DMS53 treated with DMSO at 0.1 percent for 48 hours (cell line): ENCODE results near the gene CLTCL1.

Experiments used
- DNase-seq: peaks from one replicate; lab custom pipeline; 2025; ENCODE audit not compliant: unreplicated experiment; lab: John Stamatoyannopoulos, UW

The CLTCL1 gene

GRCh38 chr22:19253143-19253542 lies 38.4 kb downstream of the CLTCL1 start:
- no peak for DNase-seq

- no peak for DNase-seq
Observed at GRCh38 chr22:19244600-19245352, 46.7 kb downstream of the CLTCL1 start.

DNA sequence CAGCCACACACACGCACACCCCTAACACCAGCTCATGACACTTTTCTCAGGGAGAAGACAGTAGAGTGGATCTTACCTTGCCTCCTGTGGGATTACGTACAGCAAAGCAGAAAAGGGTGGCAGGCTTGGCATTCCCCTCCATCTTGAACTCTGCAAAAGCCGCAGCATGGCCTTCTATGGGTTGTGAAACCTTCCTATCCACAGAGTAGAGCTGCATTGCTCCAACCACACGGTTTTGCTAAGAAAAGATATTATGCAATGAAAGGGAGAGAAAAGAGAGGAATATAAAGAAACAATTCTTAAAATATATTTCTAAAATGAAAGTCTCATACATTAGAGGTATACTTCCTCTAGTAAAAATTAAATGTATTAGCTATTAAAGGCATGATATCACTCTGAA lies 48.8 kb downstream of the CLTCL1 start:
- DNase-seq, result no peak

DNA sequence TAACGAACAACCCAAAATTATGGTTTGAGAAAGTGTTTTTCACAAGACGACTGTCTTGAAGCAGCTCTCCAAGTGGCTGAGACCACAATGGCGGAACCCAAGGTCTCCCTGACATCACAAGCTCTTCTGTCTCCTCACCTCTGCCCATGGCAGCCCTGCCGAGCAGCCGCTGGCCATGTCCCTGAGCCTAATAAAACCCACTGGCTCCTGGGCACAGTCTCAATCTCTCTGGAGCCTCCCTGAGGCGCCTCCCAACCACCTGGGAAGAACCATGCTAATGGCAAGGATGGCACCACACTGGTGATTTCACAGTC lies 50.0 kb downstream of the CLTCL1 start:
- no peak for DNase-seq

GRCh38 chr22:19240813-19241592 lies 50.5 kb downstream of the CLTCL1 start:
- no peak for DNase-seq

DNA sequence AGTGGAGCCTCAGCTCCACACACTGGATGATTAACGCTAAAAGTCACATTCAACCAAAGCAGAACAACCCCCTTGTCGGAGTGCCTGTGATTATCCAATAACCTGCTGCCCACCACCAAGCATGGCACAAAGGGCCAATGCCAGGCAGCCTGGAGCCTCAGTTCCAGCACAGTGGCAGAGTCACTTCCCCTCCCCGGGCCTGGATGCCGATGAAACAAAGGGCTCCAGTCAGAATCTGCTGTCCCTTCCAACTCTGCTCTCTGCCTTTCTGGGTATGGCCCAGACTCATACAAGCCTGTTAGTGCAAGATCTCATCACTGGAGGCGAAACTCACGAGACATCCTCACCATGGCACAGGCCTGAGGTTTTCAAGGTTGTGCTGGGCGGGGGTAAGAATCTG lies 52.1 kb downstream of the CLTCL1 start:
- DNase-seq, result no peak

- no peak for DNase-seq
Observed at GRCh38 chr22:19238900-19239299, 52.6 kb downstream of the CLTCL1 start.

DNA sequence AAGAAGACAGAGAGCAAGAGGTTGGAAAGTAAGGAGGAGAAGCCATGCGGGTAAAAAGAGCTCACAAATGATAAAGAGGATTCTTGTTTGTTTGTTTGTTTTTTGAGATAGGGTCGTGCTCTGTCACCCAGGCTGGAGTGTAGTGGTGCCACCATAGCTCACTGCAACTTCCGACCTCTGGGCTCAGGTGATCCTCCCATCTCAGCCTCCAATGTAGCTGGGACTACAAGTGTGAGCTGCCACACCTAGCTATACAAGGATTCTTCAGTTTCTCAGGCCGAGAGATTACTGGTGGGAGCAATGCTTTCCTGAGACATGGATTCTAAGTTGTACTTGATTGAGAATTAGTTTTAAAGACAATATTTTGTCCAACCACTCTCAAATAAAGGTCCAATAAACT lies 55.6 kb downstream of the CLTCL1 start:
- no peak for DNase-seq

DNA sequence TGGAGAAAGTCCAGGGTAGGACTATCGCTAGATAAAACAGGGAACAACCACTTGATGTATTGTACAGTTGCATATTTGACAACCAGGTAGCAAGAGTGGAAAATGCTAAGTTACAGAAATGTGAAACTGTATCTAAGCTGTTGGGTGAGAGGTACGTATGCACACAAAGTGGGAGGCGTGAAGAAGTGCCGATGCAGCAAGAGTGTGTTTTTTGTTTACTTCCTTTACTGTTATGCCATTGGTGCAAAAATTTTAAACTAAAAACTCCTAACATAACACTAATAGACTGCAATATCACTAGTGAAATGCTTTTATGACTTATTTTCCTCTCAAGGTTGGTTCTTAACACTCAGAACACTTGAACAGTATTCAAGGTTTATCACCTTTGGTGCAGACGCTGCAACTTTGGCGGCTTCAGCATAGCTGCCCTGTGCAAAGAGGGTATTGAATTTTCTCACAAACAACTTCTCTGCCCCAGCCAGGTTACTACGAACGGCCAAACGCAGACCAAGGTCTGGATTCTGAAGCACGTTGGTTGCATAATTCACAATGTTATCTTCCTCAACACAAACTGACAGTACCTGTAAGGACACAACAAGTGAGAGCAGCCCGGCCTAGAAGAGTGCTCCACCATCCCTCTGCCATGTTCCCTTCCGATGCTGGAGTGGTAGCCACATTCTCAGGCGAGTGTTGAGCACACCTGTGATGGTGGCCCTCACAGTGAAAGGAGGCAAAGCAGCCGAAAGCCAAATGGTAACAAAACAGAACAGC lies 57.2 kb downstream of the CLTCL1 start:
- no peak for DNase-seq

DNA sequence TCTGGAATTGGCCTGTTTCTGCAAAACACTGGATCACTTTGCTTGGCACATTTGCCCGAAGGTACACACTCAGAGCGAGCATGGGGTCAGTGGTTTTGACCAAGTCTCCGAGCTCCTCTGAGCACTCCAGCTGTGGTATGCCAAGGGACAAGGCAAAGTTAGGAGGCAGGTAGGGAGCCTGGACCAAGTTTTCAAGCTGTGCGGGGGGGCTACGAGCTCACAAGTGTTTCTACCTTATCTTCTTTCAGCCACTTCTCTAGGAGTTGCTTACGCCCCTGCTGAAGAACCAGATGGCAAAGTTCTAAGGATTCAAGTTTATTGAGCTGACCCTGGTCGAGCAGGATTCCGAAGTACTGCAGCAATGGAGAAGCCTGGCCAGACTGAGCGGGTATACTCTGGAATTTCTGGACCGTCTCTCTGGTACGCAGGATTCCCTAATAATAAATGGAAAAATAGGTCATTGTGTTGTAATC lies 58.3 kb downstream of the CLTCL1 start:
- DNase-seq, result no peak

DNA sequence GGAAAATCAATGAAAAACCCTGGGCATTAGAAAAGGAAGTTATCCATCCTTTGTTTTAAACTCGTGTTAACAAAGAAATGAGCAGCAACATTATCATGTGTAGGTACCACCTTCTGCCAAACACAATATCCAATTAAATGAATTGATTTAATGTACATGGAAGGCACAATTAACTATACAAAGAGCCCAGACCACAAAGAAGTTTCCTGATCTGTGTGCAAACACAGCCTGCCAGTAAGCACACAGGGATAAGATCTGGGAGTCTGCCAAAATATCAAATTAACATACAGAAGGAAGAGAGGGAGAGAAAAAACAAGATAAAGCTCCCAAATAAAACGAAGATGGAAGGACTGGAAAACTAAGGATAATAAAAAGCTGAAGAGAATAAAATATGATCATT lies 58.9 kb downstream of the CLTCL1 start:
- DNase-seq, result no peak

DNA sequence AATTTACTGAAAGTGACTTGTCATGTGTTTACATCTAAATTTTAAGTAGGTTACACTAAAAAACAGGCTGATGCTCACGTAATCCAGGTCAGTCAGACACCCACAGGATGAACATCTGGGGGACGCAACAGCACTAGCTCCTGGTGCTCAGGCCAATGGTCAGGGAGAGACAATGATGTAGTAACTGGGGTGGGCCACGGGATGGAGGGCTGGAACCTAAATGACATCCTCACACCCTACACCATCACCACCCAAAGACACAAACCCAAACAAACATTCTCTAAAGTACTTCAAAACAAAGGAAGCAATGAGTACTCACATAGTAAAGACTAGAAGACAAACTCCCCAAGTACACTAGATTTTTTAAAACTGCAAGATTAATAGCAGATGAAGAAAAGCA lies 59.5 kb downstream of the CLTCL1 start:
- DNase-seq, result no peak

- no peak for DNase-seq
Observed at GRCh38 chr22:19229600-19229999, 61.9 kb downstream of the CLTCL1 start.

GRCh38 chr22:19228179-19228578 lies 63.3 kb downstream of the CLTCL1 start:
- DNase-seq, result no peak

- DNase-seq, result no peak
Observed at GRCh38 chr22:19226428-19226827, 65.1 kb downstream of the CLTCL1 start.

GRCh38 chr22:19225560-19225959 lies 66.0 kb downstream of the CLTCL1 start:
- DNase-seq, result no peak

- DNase-seq, result no peak
Observed at GRCh38 chr22:19224985-19225384, 66.5 kb downstream of the CLTCL1 start.

GRCh38 chr22:19224557-19224956 lies 67.0 kb downstream of the CLTCL1 start:
- DNase-seq, result no peak

DNA sequence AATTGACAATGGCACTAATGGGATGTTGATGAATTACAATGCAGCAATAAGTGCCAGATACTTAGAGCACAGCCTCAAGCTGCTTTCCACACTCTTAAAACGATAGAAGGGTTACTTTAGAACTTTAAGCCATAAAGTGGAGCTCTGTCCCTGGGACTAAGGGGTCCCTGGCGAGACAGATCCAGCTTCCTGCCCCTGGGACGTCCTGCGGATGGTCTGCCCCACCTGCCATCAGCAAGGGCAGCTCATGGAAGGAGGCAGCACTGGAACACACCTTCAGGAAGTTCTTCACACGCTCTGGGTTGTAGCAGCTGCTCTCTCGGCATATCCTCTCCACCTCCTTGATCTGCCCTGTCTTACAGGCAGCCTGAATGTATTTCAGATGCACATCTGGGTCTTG lies 67.9 kb downstream of the CLTCL1 start:
- no peak for DNase-seq

GRCh38 chr22:19223110-19223509 lies 68.4 kb downstream of the CLTCL1 start:
- DNase-seq, result no peak

GRCh38 chr22:19222242-19223005 lies 69.1 kb downstream of the CLTCL1 start:
- DNase-seq, result no peak
